ENCODE data around the gene CRYM. TPM values are rescaled to one million over a fixed set of nuclear protein-coding genes. Genes with fewer than 3 reads are reported as not detected.
"Not testable (repeated sequence)": the region's sequence is repeated elsewhere in the genome, so short reads cannot be mapped to it uniquely, and the experiment has no call there.

Gene CRYM
- 0.86 TPM in 1 of 2 replicates, not detected in the other for total RNA-seq (2014; rRNA removed)
- polyA plus RNA-seq (2012), result 0.39 TPM

GRCh38 chr16:21277927-21278706, at the start of gene CRYM:
CRYM (minus strand) TSS chr16:21278290; CDS start chr16:21278251, 39 bp downstream.
- DNase-seq (ENCODE audit: low read depth), result no peak

- DNase-seq (ENCODE audit: low read depth), result no peak
Measured at GRCh38 chr16:21327046-21327445, 49.0 kb upstream of the CRYM start.

- no peak for DNase-seq (ENCODE audit: low read depth)
Measured at GRCh38 chr16:21326459-21326858, 48.4 kb upstream of the CRYM start.

GRCh38 chr16:21324267-21324666, 46.2 kb upstream of the CRYM start:
- no peak for DNase-seq (ENCODE audit: low read depth)

GRCh38 chr16:21322251-21322650, 44.2 kb upstream of the CRYM start:
- not testable (repeated sequence) for DNase-seq (ENCODE audit: low read depth)

- DNase-seq (ENCODE audit: low read depth), result no peak
Measured at GRCh38 chr16:21321736-21322135, 43.6 kb upstream of the CRYM start.

- DNase-seq (ENCODE audit: low read depth), result no peak
Measured at GRCh38 chr16:21314339-21314738, 36.2 kb upstream of the CRYM start.

- DNase-seq (ENCODE audit: low read depth), result not testable (repeated sequence)
Measured at GRCh38 chr16:21312863-21313372, 34.8 kb upstream of the CRYM start.

- not testable (repeated sequence) for DNase-seq (ENCODE audit: low read depth)
Measured at GRCh38 chr16:21312046-21312445, 34.0 kb upstream of the CRYM start.

GRCh38 chr16:21306712-21307111, 28.6 kb upstream of the CRYM start:
- not testable (repeated sequence) for DNase-seq (ENCODE audit: low read depth)

- peak; percentile 93 for DNase-seq (ENCODE audit: low read depth)
Measured at GRCh38 chr16:21302898-21303528, 24.9 kb upstream of the CRYM start.

GRCh38 chr16:21302454-21302853, 24.4 kb upstream of the CRYM start:
- DNase-seq (ENCODE audit: low read depth), result peak; percentile 34

- no peak for DNase-seq (ENCODE audit: low read depth)
Measured at GRCh38 chr16:21301895-21302291, 23.8 kb upstream of the CRYM start.

GRCh38 chr16:21301168-21301894, 23.2 kb upstream of the CRYM start:
- peak; percentile 72 for DNase-seq (ENCODE audit: low read depth)

- peak; percentile 100 for DNase-seq (ENCODE audit: low read depth)
Measured at GRCh38 chr16:21300309-21301167, 22.4 kb upstream of the CRYM start.

GRCh38 chr16:21289789-21290188, 11.7 kb upstream of the CRYM start:
- DNase-seq (ENCODE audit: low read depth), result not testable (repeated sequence)

GRCh38 chr16:21285314-21285713, 7.2 kb upstream of the CRYM start:
- DNase-seq (ENCODE audit: low read depth), result no peak

GRCh38 chr16:21284414-21284813, 6.3 kb upstream of the CRYM start:
- no peak for DNase-seq (ENCODE audit: low read depth)

- DNase-seq (ENCODE audit: low read depth), result peak; percentile 29
Measured at GRCh38 chr16:21283521-21284289, 5.6 kb upstream of the CRYM start.

GRCh38 chr16:21281698-21282389, 3.8 kb upstream of the CRYM start:
- DNase-seq (ENCODE audit: low read depth), result no peak
